ENCODE data around the gene ATG16L2.
"Not testable (repeated sequence)": the region's sequence is repeated elsewhere in the genome, so short reads cannot be mapped to it uniquely, and the experiment has no call there.

The ATG16L2 gene

DNA sequence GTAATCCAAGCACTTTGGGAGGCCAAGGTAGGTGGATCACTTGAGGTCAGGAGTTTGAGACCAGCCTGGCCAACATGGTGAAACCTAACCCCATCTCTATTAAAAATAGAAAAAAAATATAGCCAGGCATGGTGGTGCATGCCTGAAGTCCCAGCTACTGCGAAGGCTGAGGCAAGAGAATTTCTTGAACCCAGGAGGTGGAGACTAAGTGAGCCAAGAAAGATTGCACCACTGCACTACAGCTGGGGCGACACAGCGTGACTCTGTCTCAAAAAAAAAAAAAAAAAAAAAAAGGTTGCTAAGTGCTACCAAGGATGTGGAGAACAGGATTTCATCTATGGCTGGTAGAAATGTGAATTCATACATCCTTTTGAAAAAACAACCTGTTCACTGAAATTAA lies 36.6 kb downstream of the ATG16L2 start:
- DNase-seq: no peak

DNA sequence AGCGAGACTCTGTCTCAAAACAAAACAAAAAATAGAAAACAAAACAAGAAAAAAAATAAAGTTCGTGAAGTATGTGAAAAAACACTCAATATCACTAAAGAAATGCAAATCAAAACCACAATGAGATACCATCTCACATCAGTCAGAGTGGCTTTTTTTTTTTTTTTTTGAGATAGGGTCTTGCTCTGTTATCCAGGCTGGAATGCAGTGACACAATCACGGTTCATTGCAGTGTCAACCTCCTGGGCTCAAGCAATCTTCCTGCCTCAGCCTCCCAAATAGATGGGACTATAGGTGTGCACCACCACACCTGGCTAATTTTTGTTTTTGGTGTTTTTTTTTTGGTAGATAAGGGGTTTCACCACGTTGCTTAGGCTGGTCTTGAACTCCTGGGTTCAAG lies 37.5 kb downstream of the ATG16L2 start:
- no peak for DNase-seq

- no peak for DNase-seq
Observed at GRCh38 chr11:72856065-72856464, 41.9 kb downstream of the ATG16L2 start.

- DNase-seq: no peak
Observed at GRCh38 chr11:72856551-72857345, 42.5 kb downstream of the ATG16L2 start.

GRCh38 chr11:72858267-72858666 lies 44.1 kb downstream of the ATG16L2 start:
- DNase-seq: not testable (repeated sequence)

- no peak for DNase-seq
Observed at GRCh38 chr11:72859126-72859525, 44.9 kb downstream of the ATG16L2 start.

DNA sequence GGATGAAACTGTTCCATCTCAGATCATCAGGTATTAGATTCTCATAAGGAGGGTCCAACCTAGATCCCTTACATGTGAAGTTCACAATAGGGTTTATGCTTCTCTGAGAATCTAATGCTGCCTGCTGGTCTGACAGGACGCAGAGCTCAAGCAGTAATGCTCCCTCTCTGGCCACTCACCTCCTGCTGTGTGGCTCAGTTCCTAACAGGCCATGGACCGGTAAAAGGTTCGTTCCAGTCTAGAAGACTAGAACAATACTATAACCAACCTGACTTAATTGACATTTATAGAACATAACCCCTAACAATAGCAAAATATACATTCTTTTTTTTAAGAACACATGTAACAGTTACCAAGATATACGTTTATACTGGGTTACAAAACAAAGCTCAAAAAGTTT lies 45.8 kb downstream of the ATG16L2 start:
- no peak for DNase-seq

- no peak for DNase-seq
Observed at GRCh38 chr11:72860592-72860991, 46.4 kb downstream of the ATG16L2 start.

DNA sequence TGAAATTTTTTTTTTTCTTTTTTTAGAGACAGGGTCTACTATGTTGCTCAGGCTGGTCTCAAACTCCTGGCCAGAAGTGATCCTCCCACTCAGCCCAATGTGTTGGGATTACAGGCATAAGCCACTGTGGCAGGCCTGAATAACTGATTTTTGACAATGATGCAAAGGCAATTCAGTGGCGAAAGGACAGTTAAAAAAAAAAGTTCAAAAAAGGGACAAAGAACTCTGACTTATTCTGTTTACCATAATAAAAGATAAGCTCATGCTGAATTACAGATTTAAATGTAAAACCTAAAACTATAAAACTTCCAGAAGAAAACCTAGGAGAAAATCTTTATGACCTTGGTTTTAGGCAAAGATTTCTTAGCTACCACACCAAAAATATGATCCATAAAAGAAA lies 48.9 kb downstream of the ATG16L2 start:
- no peak for DNase-seq

DNA sequence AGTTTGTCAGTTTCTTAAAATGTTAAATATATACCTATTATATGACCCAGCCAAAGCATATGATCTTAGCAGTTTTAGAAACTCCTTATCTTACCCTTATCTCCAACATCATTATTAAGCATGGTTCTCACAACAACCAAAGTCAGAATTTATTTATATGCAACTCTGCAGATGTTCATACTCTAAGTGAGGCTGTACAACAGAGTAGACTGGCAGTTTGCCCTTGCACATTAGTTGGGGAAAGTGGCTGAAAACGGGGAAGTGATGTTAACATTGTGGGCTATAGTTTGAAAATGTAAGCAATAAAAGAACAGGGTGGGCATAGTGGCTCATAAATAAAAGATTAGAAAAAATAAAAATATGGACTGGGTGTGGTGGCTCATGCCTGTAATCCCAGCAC lies 49.7 kb downstream of the ATG16L2 start:
- no peak for DNase-seq

- no peak for DNase-seq
Observed at GRCh38 chr11:72864702-72865655, 50.8 kb downstream of the ATG16L2 start.

GRCh38 chr11:72867970-72868369 lies 53.8 kb downstream of the ATG16L2 start:
- no peak for DNase-seq

DNA sequence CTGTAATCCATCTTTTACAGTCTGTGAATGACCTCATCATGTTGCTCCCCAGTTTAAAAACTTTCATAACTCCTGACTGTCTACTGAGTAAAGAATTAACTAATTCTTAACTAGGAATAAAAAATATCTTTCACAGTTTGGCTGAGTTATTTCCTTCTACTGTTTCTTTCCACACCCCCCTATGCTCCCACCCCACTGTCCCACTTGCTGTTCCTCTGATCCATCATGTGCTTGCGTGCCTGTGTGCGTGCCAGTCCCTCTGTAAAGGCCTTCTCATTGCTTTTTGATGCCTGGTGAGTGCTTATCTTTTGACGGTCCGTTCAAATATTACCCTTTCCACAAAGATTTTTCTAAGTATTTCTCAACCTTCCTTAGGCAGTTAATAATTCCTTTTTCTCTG lies 55.6 kb downstream of the ATG16L2 start:
- no peak for DNase-seq

- no peak for DNase-seq
Observed at GRCh38 chr11:72871119-72871518, 56.9 kb downstream of the ATG16L2 start.

GRCh38 chr11:72872012-72872411 lies 57.8 kb downstream of the ATG16L2 start:
- DNase-seq: no peak

GRCh38 chr11:72875736-72876135 lies 61.5 kb downstream of the ATG16L2 start:
- DNase-seq: no peak

GRCh38 chr11:72876147-72876546 lies 61.9 kb downstream of the ATG16L2 start:
- DNase-seq: no peak

Measured in DMS153 (cell line).